Neural cell (in vitro differentiated cells): Measurements from ENCODE around the gene RPS6KA5. TPM values are rescaled to one million over a fixed set of nuclear protein-coding genes. Genes with fewer than 3 reads are reported as not detected.
"Not testable (repeated sequence)": the region's sequence is repeated elsewhere in the genome, so short reads cannot be mapped to it uniquely, and the experiment has no call there.

Experiments
- H2AFZ ChIP-seq: fragments of 200-600, 300-800 bp; sonication (generic), shearing (Covaris generic); 2 replicates; pipeline ENCODE4 v1.6.0; 2014; ENCODE audit warnings: low read depth, mild to moderate bottlenecking, antibody characterized with exemption, low read length, moderate library complexity
- H3F3A ChIP-seq: fragments of 200-600 bp; shearing (Covaris generic); 2 replicates; pipeline ENCODE4 v1.6.1; 2016; ENCODE audit warnings: mild to moderate bottlenecking, moderate library complexity, mixed read lengths, antibody characterized with exemption, low read length; ENCODE audit not compliant: insufficient read depth, poor library complexity, severe bottlenecking
- H3K27ac ChIP-seq: fragments of 200-600, 300-800 bp; sonication (generic), shearing (Covaris generic); 2 replicates; pipeline ENCODE4 v1.5.1; 2014; ENCODE audit warnings: mild to moderate bottlenecking, low read length, moderate library complexity
- H3K27me3 ChIP-seq: fragments of 300-800, 200-600 bp; sonication (generic), shearing (Covaris generic); 2 replicates; pipeline ENCODE4 v1.6.0; 2014; ENCODE audit warnings: mild to moderate bottlenecking, low read depth, low read length, moderate library complexity; ENCODE audit not compliant: insufficient read depth
- H3K36me3 ChIP-seq: fragments of 300-800, 200-600 bp; sonication (generic), shearing (Covaris generic); 2 replicates; pipeline ENCODE4 v1.5.1; 2014; ENCODE audit warnings: mild to moderate bottlenecking, antibody characterized with exemption, low read length, moderate library complexity; ENCODE audit not compliant: insufficient read depth
- H3K4me2 ChIP-seq: fragments of 300-800, 200-600 bp; sonication (generic), shearing (Covaris generic); 2 replicates; pipeline ENCODE4 v1.6.0; 2014; ENCODE audit warnings: mild to moderate bottlenecking, low read length
- H3K4me3 ChIP-seq: fragments of 300-800, 200-600 bp; sonication (generic), shearing (Covaris generic); 2 replicates; pipeline ENCODE4 v1.5.1; 2014; ENCODE audit warnings: mild to moderate bottlenecking, low read length, moderate library complexity
- H3K79me2 ChIP-seq: fragments of 200-600 bp; shearing (Covaris generic); replicated peaks from 2 replicates; pipeline ENCODE4 v1.6.0; 2014; ENCODE audit warnings: mild to moderate bottlenecking, low read length, moderate library complexity; ENCODE audit not compliant: insufficient read depth
- H3K9ac ChIP-seq: fragments of 300-800, 200-600 bp; sonication (generic), shearing (Covaris generic); 2 replicates; pipeline ENCODE4 v1.6.1; 2016; ENCODE audit warnings: mild to moderate bottlenecking, low read length, mixed read lengths
- H3K9me2 ChIP-seq: fragments of 200-600 bp; shearing (Covaris generic); 2 replicates; pipeline ENCODE4 v1.6.1; 2016; ENCODE audit warnings: mild to moderate bottlenecking, low read length, mixed read lengths; ENCODE audit not compliant: insufficient read depth
- H3K9me3 ChIP-seq: fragments of 200-600, 300-800 bp; sonication (generic), shearing (Covaris generic); 2 replicates; pipeline ENCODE4 v1.6.1; 2016; ENCODE audit warnings: mild to moderate bottlenecking, mixed run types, low read length, moderate library complexity, mixed read lengths
- H4K20me1 ChIP-seq: fragments of 200-600 bp; shearing (Covaris generic); 2 replicates; pipeline ENCODE4 v1.6.1; 2016; ENCODE audit warnings: mild to moderate bottlenecking, mixed run types; ENCODE audit not compliant: insufficient read depth
- EP300 ChIP-seq: fragments of 450-650 bp; conservative IDR thresholded peaks from 2 replicates; pipeline ENCODE4 v1.6.1; 2014; ENCODE audit warnings: antibody characterized with exemption, mild to moderate bottlenecking, moderate library complexity; ENCODE audit not compliant: poor library complexity, severe bottlenecking
- EZH2 ChIP-seq: fragments of 200-600, 300-800 bp; shearing (Covaris generic), sonication (generic); IDR thresholded peaks from 2 replicates; pipeline ENCODE4 v1.6.1; 2014; ENCODE audit warnings: antibody characterized with exemption, low read length, borderline replicate concordance, mild to moderate bottlenecking; ENCODE audit not compliant: insufficient read depth, poor library complexity, severe bottlenecking
- MXI1 ChIP-seq: fragments of 450-650 bp; conservative IDR thresholded peaks from 2 replicates; pipeline ENCODE4 v1.6.1; 2014; ENCODE audit warnings: antibody characterized with exemption, mild to moderate bottlenecking; ENCODE audit not compliant: poor library complexity, severe bottlenecking
- POLR2AphosphoS5 ChIP-seq: IDR thresholded peaks from 2 replicates; pipeline ENCODE4 v1.6.1; 2012
- RAD21 ChIP-seq: fragments of 450-650 bp; conservative IDR thresholded peaks from 2 replicates; pipeline ENCODE4 v1.6.1; 2014; ENCODE audit warnings: antibody characterized with exemption, mild to moderate bottlenecking, moderate library complexity
- REST ChIP-seq: IDR thresholded peaks from 2 replicates; pipeline ENCODE4 v1.6.1; 2012; ENCODE audit warnings: borderline replicate concordance
- SMC3 ChIP-seq: fragments of 450-650 bp; conservative IDR thresholded peaks from 2 replicates; pipeline ENCODE4 v1.6.1; 2014; ENCODE audit warnings: antibody characterized with exemption, mild to moderate bottlenecking, moderate library complexity; ENCODE audit not compliant: poor library complexity
- TAF1 ChIP-seq: IDR thresholded peaks from 2 replicates; pipeline ENCODE4 v1.6.1; 2012; ENCODE audit warnings: low read depth
- polyA plus RNA-seq: library from polyadenylated mRNA; depleted of rRNA; stranded (reverse); fragments of >200 nt; gene quantifications from 2 replicates; pipeline ENCODE4 v1.2.3, GENCODE V29; 2014
- TF ChIP-seq, protein P1 (sequence below): fragments of 450-650 bp; IDR thresholded peaks from 2 replicates; pipeline ENCODE4 v1.5.1; 2014; ENCODE audit warnings: antibody characterized with exemption, mild to moderate bottlenecking, moderate library complexity; ENCODE audit not compliant: poor library complexity, severe bottlenecking

Gene RPS6KA5
- polyA plus RNA-seq, 1 donor from 2014 or later, result 6.3 TPM

- Histone ChIP-seq H4K20me1 (no peaks in the 10 kb centered on the region), H3K9me3 (no peaks in the 10 kb centered on the region), H3K9me2 (no peaks in the 10 kb centered on the region), H3K27me3 (no peaks in the 10 kb centered on the region), H3K4me3 (no peak overlapping the region), H3F3A (no peaks in the 10 kb centered on the region), H3K36me3 (no peaks in the 10 kb centered on the region), H3K4me2 (no peak overlapping the region), H3K27ac (no peak overlapping the region), H2AFZ (no peak overlapping the region), H3K79me2 (no peaks in the 10 kb centered on the region), H3K9ac (no peak overlapping the region)
- TF ChIP-seq EP300, result no peak
- TF ChIP-seq EZH2, result no peak
- TF ChIP-seq POLR2AphosphoS5, result no peak
- TF ChIP-seq RAD21, result no peak
- no peak for TF ChIP-seq SMC3
Measured at GRCh38 chr14:91036741-91037469, 23.5 kb downstream of the RPS6KA5 start.

GRCh38 chr14:91035855-91036254 lies 24.6 kb downstream of the RPS6KA5 start:
- H3K27me3 ChIP-seq, result no peaks in the 10 kb centered on the region
- no peaks in the 10 kb centered on the region for H3K79me2 ChIP-seq
- TF ChIP-seq TAF1 (no peak), POLR2AphosphoS5 (no peak), RAD21 (no peak), EZH2 (no peak), REST (no peak), MXI1 (no peak)
- TF ChIP-seq, protein P1, sequence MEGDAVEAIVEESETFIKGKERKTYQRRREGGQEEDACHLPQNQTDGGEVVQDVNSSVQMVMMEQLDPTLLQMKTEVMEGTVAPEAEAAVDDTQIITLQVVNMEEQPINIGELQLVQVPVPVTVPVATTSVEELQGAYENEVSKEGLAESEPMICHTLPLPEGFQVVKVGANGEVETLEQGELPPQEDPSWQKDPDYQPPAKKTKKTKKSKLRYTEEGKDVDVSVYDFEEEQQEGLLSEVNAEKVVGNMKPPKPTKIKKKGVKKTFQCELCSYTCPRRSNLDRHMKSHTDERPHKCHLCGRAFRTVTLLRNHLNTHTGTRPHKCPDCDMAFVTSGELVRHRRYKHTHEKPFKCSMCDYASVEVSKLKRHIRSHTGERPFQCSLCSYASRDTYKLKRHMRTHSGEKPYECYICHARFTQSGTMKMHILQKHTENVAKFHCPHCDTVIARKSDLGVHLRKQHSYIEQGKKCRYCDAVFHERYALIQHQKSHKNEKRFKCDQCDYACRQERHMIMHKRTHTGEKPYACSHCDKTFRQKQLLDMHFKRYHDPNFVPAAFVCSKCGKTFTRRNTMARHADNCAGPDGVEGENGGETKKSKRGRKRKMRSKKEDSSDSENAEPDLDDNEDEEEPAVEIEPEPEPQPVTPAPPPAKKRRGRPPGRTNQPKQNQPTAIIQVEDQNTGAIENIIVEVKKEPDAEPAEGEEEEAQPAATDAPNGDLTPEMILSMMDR, result no peak
- H3K4me2 ChIP-seq, result no peak overlapping the region
- no peaks in the 10 kb centered on the region for H4K20me1 ChIP-seq
- H3K9me3 ChIP-seq, result no peaks in the 10 kb centered on the region
- no peaks in the 10 kb centered on the region for H3K36me3 ChIP-seq
- no peak overlapping the region for H2AFZ ChIP-seq
- no peak overlapping the region for H3K9ac ChIP-seq
- no peak overlapping the region for H3K27ac ChIP-seq
- no peaks in the 10 kb centered on the region for H3K9me2 ChIP-seq
- H3K4me3 ChIP-seq, result no peak overlapping the region
- H3F3A ChIP-seq, result no peaks in the 10 kb centered on the region

DNA sequence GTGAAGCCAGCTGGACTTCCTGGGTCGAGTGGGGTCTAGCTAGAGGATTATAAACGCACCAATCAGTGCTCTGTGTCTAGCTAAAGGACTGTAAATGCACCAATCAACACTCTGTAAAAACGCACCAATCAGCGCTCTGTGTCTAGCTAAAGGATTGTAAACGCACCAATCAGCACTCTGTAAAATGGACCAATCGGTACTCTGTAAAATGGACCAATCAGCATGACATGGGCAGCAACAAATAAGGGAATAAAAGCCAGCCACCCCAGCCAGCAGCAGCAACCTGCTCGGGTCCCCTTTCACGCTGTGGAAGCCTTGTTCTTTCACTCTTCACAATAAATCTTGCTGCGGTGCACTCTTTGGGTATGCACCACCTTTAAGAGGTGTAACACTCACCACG lies 26.1 kb downstream of the RPS6KA5 start:
- not testable (repeated sequence) for H3K4me3 ChIP-seq, H3K36me3 ChIP-seq

More for the DNA sequence above, 26.1 kb downstream of the RPS6KA5 start:
- H3K79me2 ChIP-seq, H3K9me2 ChIP-seq, H3K9me3 ChIP-seq, H2AFZ ChIP-seq, H4K20me1 ChIP-seq, H3K4me2 ChIP-seq, H3K9ac ChIP-seq, H3K27me3 ChIP-seq, H3K27ac ChIP-seq, H3F3A ChIP-seq: not testable (repeated sequence)
